LNCAP (cell line): Measurements from ENCODE around the gene MEIS2.

Experiments
- TF ChIP-seq, protein P1 (sequence below): fragments of 450-650 bp; IDR thresholded peaks from 2 replicates; pipeline ENCODE4 v1.5.1; 2017; ENCODE audit warnings: mild to moderate bottlenecking

The MEIS2 gene

GRCh38 chr15:37100109-37100965 is at the start of gene MEIS2:
Gene MEIS2 (minus strand): TSS chr15:37100549. CDS start chr15:37099466, 1,083 bp downstream.
- TF ChIP-seq, protein P1, sequence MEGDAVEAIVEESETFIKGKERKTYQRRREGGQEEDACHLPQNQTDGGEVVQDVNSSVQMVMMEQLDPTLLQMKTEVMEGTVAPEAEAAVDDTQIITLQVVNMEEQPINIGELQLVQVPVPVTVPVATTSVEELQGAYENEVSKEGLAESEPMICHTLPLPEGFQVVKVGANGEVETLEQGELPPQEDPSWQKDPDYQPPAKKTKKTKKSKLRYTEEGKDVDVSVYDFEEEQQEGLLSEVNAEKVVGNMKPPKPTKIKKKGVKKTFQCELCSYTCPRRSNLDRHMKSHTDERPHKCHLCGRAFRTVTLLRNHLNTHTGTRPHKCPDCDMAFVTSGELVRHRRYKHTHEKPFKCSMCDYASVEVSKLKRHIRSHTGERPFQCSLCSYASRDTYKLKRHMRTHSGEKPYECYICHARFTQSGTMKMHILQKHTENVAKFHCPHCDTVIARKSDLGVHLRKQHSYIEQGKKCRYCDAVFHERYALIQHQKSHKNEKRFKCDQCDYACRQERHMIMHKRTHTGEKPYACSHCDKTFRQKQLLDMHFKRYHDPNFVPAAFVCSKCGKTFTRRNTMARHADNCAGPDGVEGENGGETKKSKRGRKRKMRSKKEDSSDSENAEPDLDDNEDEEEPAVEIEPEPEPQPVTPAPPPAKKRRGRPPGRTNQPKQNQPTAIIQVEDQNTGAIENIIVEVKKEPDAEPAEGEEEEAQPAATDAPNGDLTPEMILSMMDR, result no peak

DNA sequence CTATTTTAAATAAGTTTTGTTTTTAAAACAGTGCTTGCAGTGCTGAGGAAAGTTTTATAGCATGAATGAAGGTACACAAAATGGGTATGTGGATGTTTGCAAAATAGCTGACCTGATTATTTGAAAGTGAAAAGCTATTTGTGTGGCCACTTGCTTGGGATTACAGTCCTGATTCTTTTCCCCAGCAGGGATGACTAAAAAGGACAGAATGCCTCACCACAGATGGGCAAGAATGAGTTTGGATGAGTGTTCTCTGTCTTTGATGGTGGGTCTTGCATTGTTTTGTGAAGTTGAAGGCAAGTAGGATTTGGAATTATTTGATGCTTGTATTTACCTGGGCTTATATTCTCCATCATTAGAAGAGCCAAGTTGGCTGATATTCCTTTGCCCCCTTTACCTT is 48.8 kb upstream of the MEIS2 start:
- TF ChIP-seq, protein P1, result no peak

DNA sequence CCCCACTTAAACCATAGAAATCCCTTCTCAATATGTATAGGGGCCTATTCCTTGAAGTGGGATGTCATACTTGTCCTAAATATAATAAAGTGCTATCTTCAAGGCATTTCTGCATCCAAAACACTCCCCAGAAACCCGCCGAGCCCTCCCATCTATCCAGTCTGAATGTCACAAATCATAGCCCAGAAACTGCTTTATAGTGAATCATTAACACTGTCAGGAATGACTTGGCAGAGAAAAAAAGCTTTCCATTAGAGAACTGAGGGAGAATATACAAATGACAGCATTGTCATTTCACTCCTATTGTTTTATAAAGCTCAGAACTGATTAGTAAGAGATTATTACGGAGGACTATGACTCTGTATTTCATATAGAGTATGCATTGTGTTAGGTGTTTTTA is 48.4 kb upstream of the MEIS2 start:
- TF ChIP-seq, protein P1, result no peak

DNA sequence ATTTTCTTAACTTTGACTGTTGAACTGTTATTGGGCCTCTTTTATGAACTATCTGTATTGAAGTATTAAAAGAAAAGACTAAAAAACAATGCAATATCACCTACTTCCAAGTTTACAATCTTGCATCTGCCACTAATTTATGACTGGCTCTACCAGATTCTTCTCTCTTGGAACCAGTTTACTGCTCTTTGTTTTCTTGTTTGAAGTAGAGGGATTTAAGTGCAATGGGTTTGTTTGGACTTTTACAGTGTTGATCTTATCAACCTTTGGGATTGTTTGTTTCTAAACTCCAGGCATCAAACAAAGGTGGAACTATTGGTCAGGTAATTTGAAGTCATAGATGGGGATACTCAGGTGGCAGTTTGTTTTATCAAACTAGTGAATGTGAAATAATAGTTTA is 43.0 kb upstream of the MEIS2 start:
- TF ChIP-seq, protein P1, result no peak

DNA sequence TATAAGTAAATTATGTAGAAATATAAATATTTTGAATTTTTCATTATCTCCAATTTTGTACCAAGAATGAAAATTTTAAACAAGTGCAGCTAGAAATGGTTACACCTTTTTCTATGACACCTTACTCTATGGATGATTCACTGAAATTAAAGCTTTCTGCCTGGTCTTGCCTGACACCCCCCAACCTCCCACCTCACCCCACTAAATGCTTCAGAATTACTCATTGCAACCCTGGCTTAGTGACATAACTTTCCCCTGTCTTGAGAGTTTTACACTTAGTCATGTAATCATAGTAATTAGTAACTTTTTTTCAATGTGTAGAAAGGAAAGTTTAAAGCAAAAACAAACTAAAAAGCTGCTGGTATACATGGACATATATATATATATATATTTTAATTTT is 42.0 kb upstream of the MEIS2 start:
- TF ChIP-seq, protein P1, result no peak

- TF ChIP-seq, protein P1, result no peak
These were observed 40.2 kb upstream of the MEIS2 start for GRCh38 chr15:37140531-37141058.

DNA sequence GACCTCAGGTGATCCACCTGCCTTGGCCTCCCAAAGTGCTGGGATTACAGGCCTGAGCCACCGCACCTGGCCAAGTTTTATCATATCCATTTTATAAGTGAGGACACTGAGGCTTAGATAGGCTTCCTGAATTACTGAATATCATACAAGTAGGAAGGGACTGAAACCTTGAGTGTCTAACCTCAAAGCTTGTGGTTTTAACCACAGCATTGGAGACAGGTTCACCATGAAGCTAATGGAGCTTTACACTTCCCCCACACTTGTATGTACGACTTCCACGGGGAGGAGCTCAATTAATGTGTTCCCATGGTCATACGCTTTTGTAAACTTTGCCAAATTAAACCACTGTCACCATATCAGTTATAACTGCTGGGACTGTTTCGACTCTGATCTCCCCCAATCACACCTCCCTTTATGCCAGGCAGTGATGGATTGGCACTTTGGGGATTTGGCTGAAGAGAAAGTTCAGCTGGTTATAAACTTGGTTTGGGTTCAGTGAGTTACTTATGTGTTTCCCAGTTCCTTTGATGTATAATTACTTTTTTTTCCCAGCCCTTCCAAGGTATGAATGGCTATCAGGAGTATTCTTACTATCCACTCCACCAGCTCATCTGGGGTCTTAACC is 38.4 kb upstream of the MEIS2 start:
- TF ChIP-seq, protein P1, result no peak
